Activated T-helper 1 cell treated with anti-CD3 and anti-CD28 coated beads, Interleukin-12 subunit alpha, Interleukin-12 subunit beta, Interleukin-2, Interleukin-4 antibody, amounts not matched to agents 30 ng/mL and 10 ng/mL and 1 ng/mL, durations not matched to agents 14 hours and 24 hours and 36 hours (primary cell): ENCODE data around the gene CT45A9. TPM values are rescaled to one million over a fixed set of nuclear protein-coding genes. Genes with fewer than 3 reads are reported as not detected.

Experiments used
- total RNA-seq: library from RNA; stranded (reverse); gene quantifications from 2 replicates; pipeline ENCODE4 v1.2.3, GENCODE V29; 2022

Gene CT45A9
- total RNA-seq, 1 donor from 2014 or later, result not detected

Other genes starting within 250 kb of the CT45A9 start
- not detected in 2 replicates for gene CT45A1, start 158.2 kb downstream of the CT45A9 start, total RNA-seq
- not detected in 2 replicates for gene CT45A3, start 103.6 kb downstream of the CT45A9 start, total RNA-seq
- not detected in 2 replicates for gene CT45A5, start 86.3 kb downstream of the CT45A9 start, total RNA-seq
- not detected in 2 replicates for gene CT45A6, start 69.0 kb downstream of the CT45A9 start, total RNA-seq
- not detected in 2 replicates for gene CT45A2, start 51.8 kb downstream of the CT45A9 start, total RNA-seq
- gene CT45A7, start 34.5 kb downstream of the CT45A9 start, total RNA-seq, result not detected in 2 replicates
- gene CT45A8, start 17.3 kb downstream of the CT45A9 start, total RNA-seq, result not detected in 2 replicates
- not detected in 2 replicates for gene CT45A10, start 21.6 kb upstream of the CT45A9 start, total RNA-seq
- gene SAGE1, start 21.9 kb upstream of the CT45A9 start, total RNA-seq, result not detected in 2 replicates
- gene MMGT1, start 102.2 kb upstream of the CT45A9 start, total RNA-seq, result 25.2 and 26.4 TPM in 2 replicates
- gene SLC9A6, start 113.6 kb upstream of the CT45A9 start, total RNA-seq, result 12.7 and 13.4 TPM in 2 replicates